GM18858 (cell line): ENCODE measurements around the gene KCNQ5.
A peak's percentile ranks its signal among the peaks of the same experiment; 100 is the strongest.

Source experiments
- ATAC-seq: cut with Tn5 transposase; IDR thresholded peaks from one replicate; pipeline ENCODE4 v1.9.1; 2021; ENCODE audit not compliant: unreplicated experiment

The KCNQ5 gene

DNA sequence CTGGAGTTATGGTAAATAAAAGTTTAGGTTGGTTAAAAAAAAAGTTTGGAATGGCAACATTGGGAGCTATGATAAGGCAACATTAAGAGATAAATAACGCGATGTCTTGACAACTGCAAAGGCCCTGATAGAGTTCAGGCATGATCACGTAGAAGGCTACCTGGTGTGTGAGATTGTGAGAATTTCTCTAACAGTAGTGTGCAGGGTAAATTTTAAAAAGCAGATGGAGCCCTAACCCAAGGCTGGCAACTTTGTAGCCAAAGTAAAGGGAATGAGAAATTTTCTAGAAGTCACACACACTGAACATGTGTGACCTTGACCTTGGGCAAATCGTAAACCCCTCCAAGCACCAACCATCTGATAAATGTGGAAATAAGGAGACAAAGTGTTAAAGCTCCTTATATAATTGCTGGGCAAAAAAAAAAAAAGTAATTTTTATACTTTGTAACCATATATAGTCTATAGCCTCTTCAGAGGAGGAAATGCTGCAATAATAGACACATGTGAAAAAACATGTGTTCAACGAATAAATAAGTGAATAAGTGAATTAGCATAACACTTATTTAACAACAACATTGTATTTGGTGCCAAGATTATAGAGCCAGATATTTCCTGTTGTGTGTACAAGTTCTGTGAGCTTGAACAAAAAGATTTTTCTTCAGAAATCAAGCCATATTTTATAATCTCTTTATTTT is 18.2 kb downstream of the KCNQ5 start:
- ATAC-seq, result no peak

DNA sequence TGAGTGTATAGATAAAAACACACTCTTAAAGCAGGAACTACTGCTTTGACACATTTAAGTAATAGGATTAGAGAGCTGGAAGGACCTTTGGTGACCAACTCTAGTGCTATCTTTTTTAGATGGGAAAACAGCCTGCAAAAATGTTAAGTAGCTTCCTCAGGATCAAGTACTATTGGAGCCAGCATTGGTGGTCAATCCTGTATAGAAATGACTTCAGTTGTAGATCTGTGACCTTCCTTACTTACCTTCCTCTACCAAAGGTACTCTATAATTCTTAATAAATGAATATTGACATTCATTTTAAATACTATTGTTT is 18.7 kb downstream of the KCNQ5 start:
- no peak for ATAC-seq

DNA sequence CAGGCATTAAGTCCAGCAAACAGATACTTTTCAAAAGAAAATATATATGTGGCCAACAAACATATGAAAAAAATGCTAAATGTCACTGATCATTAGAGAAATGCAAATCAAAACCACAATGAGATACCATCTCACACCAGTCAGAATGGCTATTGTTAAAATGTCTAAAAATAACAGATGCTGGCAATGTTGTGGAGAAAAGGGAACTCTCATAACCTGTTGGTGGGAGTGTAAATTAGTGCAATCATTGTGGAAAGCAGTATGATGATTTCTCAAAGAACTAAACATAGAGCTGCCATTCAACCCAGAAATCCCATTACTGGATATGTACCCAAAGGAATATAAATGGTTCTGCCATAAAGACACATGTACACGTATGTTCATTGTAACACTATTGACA is 20.6 kb downstream of the KCNQ5 start:
- no peak for ATAC-seq

DNA sequence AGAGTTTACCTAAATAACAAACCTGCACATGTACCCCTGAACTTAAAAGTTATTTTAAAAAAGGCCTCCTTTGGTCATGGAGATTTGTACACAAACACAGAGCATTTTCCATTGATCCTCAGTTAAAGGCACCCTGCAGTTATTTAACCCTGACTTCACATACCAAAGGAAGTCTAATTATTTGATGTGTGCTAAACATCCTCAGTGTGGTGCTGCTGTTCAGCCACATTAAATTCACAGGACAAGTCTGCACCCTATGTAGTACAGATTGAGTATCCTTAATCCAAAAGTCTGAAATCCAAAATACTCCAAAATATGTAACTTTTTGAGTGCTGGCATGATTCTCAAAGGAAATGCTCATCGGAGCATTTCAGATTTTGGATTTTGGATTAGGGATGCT is 21.4 kb downstream of the KCNQ5 start:
- no peak for ATAC-seq

DNA sequence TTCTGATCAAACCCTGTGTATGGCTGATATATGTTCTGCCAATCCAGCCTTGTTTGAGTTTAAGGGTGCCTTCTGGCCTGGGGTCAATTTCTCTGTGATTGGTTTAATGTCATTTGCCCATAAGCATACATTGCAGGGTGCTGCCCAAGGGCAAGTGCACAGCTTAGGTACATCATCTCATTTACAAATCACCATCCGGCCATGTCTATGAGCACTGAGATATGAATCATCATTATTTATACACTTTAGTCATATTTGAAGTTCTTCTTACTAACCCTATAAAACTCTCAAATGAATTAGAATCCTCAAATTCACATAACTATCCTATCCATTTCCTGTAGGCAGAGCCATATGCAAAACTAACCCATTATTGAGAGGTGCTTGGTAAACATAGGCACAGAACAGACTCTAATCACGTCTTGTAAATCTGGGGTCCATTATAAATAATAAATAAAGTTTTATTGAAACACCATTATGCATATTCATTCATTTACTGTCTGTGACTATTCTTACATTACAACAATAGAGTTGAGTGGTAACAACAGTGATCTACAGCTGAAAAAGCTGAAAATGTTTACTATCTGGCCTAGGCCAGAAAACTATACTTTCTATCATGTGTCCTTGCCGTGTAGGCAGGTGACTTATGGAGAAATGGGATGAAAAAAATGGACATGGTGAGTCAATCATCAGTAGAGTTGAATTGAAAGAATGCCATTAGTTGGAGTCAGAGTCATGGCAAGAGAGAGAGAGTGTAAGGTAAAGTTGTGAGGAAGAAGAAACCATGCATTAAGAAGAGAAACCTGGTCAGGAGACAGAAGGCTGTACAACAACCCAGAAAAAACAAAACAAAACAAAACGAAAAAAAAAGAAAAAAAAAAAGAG is 25.0 kb downstream of the KCNQ5 start:
- no peak for ATAC-seq

DNA sequence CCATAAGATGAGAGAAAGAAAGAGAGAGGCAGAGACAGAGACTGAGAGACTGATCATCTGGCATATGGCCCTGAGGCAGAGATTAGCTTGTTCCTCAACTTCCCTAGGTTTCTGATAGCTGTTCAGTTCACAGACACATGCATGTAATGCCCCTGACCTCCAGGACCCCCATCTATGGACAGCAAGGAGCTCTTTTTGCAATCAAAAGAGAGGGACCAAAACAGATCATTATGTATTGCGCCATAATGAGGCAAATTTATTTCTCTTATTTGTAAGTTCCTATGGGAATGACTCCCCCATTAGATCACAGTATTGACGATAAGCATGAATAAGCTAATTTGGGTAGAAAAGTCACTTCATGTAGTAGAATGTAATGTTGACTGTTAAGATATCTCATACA is 25.6 kb downstream of the KCNQ5 start:
- no peak for ATAC-seq

DNA sequence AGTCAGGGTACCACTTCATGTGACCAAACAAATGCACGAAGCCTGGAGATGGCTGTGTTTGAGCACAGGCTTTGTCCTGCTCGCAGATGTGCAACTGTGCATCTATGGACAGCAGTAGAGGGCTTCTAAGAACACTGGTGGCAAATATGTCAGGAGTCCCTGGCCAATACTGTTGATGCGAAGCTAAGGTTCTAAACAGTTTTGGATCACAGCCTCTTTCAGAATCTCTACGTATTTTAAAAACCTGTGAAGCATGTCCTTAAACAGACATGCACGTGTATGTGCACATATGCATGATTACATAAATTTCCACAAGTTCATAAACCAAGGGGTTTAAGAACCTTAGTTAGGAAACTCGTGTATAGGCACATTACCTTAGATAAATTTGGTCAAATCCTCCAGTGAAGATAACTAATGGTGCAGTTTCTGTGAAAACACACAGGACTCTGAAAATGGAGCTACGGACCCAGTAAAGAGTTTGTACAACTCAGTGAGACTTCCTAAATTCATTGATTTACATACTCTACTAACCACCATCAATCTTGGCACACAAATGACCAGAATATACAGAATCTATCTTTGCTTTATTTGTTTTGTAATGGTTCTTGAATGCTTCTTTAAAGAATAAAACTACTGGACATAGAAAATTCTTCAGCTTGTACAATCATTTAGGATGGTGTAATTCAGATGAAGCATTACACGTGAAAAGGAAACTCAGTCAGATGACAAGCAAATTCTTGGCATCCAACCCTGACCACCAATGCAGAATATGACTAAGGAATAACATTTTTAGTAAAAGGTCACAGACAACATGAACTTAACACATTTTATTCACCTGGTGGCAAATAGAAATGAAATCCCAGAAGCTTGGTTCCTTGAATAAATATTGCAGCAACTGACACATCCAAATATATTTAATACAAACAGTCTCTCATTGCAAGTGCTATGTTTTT is 27.4 kb downstream of the KCNQ5 start:
- ATAC-seq, result peak; percentile 61

DNA sequence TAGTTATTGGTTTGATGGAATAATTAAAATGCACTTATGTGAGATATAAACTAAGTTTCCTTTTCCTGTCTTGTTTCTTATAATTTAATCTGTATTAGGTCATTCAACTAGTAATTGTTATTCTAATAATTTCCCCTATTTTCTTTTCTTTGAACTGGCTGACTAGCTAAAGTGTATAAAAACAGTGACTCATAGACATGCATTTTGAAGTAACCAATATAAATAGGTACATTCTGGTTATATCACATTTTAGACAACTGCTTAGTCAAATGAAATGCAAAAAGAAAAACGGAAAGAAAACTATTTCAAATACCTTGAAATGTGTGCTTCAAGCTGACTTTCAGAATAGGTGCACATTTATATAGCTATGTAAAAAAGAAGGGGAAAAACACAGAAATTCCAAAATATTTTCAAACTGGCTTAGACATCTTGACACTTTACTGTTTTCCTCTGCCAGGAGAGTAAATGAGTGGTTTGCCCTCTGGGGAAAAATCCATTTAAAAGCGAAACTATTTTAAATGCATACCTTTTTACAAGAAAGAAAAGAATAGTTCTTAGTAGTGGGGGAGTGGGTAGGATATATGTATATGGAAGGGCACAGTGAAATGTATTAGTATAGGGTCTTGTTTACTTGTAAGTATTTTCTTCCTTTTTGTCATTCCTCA is 28.3 kb downstream of the KCNQ5 start:
- ATAC-seq, result no peak

DNA sequence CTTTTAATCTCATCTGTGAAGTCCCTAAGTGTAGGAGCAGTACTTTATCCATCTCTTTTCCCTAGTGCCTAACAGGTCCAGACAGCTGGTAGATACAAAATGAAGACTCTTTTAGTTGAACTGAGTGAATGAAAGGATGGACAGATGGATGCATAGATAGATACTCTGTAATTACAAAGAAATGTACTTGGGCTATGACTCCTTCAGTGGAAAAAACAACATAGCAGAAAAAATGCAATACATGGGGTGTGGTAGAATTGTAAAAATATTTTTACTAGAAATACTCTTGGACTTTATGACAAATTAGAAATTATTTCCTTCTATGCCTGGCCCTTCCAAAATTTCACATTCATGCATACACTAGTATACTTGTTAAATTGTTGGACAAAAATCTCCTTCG is 29.3 kb downstream of the KCNQ5 start:
- ATAC-seq, result no peak

DNA sequence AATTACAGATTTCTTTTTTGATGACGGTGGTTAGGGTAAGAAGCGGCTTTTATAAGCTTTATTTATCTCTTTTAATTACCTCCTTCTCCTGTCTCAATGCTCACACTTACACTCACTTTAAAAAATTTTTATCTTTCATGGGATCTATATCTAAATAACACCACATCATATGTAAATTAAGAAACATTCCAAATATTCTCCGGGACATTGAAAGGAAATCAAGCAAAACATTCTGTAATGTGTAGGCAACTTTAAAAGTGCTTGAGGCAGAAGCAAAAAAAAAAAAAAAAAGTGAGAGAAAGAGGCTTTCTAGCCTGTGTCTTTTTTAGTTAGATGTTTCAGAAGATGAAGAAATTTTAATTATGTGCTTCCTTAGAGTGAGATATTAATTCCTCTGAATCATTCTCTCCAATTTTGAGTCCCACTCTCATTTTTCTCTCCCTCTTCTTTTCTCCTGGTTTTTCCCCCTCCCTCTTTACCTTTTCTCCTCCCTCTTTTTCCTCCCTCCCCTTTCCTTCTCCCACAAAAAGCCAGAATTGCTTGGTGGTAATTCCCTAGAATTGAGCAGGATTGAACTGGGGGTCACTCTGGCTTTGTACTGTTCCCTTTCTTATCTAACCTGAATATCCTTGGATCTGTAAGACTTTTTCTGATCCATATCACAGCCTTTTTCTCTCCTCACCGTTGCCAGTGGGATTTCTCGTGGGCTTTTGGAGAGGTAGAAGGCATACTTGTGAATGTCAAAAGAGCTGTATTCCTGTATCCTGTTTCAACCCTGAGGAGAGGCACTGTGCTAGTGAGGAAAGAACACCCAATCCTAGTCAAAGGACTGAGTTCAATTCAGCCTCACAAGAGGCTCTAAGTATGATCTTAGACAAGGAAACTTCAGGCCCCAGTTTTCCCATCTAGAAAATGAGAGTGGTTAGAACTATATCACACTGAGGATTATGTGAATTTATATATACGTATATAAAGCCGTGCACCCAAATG is 30.4 kb downstream of the KCNQ5 start:
- no peak for ATAC-seq

DNA sequence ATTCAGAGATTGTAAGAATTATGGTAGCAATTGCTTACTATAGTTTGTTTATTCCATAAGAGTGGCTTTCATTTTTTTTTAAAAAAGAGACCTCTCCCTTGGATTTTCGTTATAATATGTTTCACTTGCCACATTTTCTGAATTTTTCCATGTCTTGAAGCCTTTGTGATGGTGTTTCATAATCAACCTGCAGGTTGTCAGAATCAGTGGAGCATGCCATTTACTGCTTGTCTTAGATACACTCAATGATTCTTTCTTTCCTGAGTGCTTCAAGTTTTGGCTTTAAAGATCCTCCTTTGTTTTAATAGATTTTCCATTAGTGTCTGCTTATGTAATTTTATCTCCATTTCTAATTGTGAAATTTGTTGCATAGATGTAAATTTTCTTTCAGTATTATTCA is 31.2 kb downstream of the KCNQ5 start:
- no peak for ATAC-seq

DNA sequence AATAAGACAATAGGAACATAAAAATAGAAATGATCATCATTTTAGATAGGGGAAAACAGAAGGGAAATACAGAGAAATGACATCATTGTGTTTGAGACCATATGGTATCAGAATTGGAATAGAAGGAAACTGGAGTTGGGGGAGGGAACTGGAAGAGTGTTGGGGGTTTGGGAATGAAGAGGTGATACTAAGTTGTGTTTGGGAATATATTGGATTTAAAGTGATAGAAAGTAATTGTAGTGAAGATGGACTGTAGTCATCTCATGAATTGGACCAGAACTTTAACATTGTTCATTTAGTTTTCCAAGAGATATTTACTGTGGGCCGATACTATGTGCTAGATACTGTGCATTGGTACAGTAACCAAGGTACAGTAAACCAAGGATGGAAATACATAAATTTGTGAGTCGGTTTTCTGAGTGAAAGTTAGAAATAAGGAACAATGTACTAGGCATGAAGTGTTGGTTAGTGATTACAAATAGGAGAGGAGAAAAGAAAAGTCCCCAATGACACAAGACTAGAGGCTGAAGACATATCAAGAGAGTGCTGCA is 32.3 kb downstream of the KCNQ5 start:
- peak; percentile 73 for ATAC-seq

DNA sequence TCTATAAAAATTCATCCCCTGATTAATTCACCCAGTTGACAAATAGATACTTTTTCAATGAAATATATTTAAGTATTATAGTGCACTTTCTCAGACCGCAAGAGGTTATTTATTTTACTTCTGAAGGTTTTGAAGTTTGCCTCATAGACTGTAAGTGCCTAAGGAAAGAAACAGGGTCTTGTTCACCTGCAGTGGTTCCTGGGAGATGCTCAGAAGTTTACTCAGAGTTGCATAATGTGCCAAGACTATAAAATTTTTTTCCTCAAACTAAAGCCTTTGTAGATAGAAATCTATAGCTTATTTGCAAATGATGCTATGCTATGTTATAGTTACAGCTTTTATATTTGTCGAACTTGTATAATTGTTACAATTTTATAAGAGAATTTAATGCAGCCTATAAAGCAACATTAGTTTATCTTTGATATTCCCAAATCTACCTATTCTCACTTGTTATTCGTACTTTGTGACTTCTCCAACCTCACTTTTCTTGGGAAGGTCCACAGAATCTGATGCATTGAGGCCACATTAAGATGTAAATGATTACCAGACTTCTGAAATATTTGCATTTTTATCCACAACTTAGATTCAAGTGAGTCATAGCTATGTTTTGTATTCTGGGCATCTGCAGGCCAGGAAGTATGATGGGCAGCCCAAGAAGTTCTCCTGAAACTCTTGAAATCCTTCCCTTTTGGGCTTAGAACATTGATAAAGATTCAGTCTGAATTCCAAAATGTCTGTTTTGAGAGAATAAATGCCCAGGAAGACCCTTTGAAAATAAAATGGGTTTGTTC is 35.7 kb downstream of the KCNQ5 start:
- no peak for ATAC-seq

DNA sequence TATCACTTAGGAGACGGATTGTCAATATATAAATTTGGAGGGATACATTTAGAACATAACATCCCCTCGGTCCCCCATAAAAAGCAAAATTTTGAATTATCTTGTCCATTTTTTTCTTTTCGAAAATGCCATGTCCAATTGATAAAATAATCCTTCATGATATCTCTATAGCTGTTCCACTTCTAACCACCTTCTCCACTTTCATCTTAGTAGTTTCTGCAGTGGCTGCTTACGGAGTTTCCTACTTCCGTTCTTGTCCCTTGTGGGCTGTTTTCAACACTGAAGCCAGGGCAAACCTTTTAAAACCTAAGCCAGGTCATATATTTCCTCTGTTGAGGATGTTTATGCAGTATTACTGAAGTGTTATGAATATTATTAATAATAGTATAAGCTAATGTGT is 37.9 kb downstream of the KCNQ5 start:
- ATAC-seq, result no peak

DNA sequence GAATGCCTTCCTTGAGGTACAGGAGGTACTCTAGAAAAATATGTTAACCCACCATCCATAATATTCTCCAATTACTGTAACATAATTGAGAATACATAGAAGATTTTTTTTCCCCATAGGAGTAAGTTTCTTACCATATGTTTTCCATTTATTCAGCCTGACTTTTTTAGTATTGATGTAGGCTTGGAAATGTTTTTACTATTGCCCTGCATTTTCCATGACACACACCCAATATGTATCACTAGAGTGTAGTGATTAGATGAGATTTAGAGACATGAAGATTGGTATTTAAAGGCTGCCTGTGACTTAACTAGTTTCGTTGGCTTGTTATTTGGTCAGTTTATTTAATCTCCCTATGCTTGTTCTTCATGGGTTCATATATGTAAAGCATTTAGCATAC is 39.5 kb downstream of the KCNQ5 start:
- no peak for ATAC-seq

DNA sequence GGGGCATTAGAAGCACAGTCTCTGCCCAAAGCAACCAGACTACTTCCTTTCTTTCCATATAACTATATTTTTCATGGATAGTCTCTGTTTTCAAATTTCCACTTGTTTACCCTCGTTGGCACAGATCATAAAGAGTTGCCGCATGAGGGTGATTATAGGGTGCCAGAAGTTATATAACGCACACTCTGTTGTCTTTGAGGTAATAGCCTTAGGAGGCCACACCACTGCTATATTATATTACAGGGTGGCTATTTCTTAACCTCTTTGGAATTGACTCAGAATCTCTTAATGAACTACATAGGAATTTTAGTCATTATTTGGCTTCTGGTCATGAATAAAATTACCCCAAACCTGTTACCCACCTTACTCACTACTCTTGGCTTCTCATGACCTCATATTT is 43.7 kb downstream of the KCNQ5 start:
- no peak for ATAC-seq

DNA sequence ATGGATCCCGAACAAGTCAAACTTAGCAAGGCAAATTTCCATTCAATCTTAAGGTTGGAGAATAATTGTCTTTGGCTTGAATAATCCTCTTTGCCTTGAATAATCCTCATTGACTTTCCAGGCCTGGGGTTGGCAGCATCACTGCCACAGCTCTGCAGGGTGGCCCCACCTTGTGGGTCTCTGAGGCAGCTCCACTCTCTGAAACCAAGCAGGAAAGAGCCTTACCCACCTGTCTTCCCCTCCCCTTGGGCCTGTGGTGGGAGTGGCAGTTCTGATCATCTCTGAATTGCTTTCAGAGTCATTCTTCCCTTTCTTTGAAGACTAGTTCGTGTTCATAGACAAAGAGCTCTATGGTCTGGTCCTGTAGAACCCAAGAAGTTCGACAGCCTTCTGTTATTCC is 47.5 kb downstream of the KCNQ5 start:
- ATAC-seq, result no peak

DNA sequence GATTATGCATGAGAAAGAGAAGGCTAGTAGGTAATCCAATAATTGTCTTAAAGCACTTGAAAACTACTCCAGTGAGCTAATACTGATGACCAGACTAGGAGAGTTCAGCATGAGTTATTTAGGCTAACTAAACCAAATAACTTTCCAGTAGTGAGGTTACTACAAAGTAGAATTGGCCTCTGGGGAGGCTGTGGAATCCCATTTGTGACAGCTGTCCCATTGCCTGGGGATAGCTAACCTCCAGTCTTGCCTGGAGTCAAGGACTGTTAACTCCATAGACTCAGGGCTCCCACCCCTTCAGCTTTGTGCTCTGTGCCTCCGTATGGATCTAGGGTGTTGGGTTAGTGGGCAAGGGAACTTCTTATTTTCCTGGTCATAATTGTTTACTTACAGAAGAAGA is 51.0 kb downstream of the KCNQ5 start:
- no peak for ATAC-seq

DNA sequence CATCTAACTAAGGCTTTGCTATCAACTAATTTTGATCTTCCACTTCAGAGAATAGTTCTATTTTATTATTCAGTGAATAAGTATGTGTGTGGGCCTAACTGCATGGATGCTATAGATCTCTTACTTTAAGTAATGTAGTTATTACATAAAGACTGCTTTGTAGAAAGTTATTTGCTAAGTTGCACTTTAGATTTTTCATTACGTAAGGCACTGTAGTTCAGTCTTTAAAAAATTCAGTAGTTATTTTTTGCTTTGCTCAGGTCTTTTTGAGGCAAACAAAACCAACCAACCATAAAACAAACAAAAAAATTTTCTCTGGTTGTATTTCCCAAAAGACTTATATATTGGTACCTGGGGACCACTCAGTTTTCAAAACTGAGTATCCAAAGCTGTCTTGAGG is 53.0 kb downstream of the KCNQ5 start:
- no peak for ATAC-seq
